ENCODE measurements around the gene NECTIN1. TPM values are rescaled to one million over a fixed set of nuclear protein-coding genes. Genes with fewer than 3 reads are reported as not detected.

Gene NECTIN1
- total RNA-seq, 2 donors from 2014 or later, result 5.2 to 5.3 TPM

- Mint-ChIP-seq H3K4me3 (no peak overlapping the region), H3K27me3 (peaks cover 41% of the 10 kb centered on the region), H3K27ac (no peak overlapping the region), H3K36me3 (ENCODE audit: low read depth) (peaks cover 6% of the 10 kb centered on the region), H3K4me1 (peaks cover 10% of the 10 kb centered on the region)
- no peaks in the 10 kb centered on the region for H3K9me3 ChIP-seq (ENCODE audit: control insufficient read depth, low read length, poor library complexity, severe bottlenecking)
- ATAC-seq, result no peak
- DNase-seq, result no peak
Observed at GRCh38 chr11:119709638-119710346, 19.2 kb downstream of the NECTIN1 start.

- DNase-seq (no peak), ATAC-seq (no peak)
- peaks cover 42% of the 10 kb centered on the region for H3K27me3 Mint-ChIP-seq
- H3K9me3 ChIP-seq (ENCODE audit: control insufficient read depth, low read length, poor library complexity, severe bottlenecking), result no peaks in the 10 kb centered on the region
- peaks cover 10% of the 10 kb centered on the region for H3K4me1 Mint-ChIP-seq
- H3K36me3 Mint-ChIP-seq (ENCODE audit: low read depth), result peaks cover 8% of the 10 kb centered on the region
- H3K4me3 Mint-ChIP-seq, result no peak overlapping the region
- H3K27ac Mint-ChIP-seq, result no peak overlapping the region
Observed at GRCh38 chr11:119709171-119709570, 19.8 kb downstream of the NECTIN1 start.

- no peak for DNase-seq
- Mint-ChIP-seq H3K4me3 (no peak overlapping the region), H3K27me3 (peaks cover 36% of the 10 kb centered on the region), H3K27ac (no peak overlapping the region), H3K4me1 (peaks cover 10% of the 10 kb centered on the region), H3K36me3 (ENCODE audit: low read depth) (peaks cover 8% of the 10 kb centered on the region)
- no peaks in the 10 kb centered on the region for H3K9me3 ChIP-seq (ENCODE audit: control insufficient read depth, low read length, poor library complexity, severe bottlenecking)
- ATAC-seq, result no peak
Observed at GRCh38 chr11:119708384-119708783, 20.6 kb downstream of the NECTIN1 start.

- peaks cover 10% of the 10 kb centered on the region for H3K4me1 Mint-ChIP-seq
- no peak overlapping the region for H3K27ac Mint-ChIP-seq
- DNase-seq, result no peak
- H3K36me3 Mint-ChIP-seq (ENCODE audit: low read depth), result peaks cover 8% of the 10 kb centered on the region
- no peak for ATAC-seq
- no peaks in the 10 kb centered on the region for H3K9me3 ChIP-seq (ENCODE audit: control insufficient read depth, low read length, poor library complexity, severe bottlenecking)
- H3K4me3 Mint-ChIP-seq, result no peak overlapping the region
- peaks cover 36% of the 10 kb centered on the region for H3K27me3 Mint-ChIP-seq
Observed at GRCh38 chr11:119706887-119707286, 22.1 kb downstream of the NECTIN1 start.

GRCh38 chr11:119706029-119706428, 23.0 kb downstream of the NECTIN1 start:
- Mint-ChIP-seq H3K27ac (no peak overlapping the region), H3K4me3 (no peak overlapping the region), H3K36me3 (ENCODE audit: low read depth) (peaks cover 8% of the 10 kb centered on the region), H3K4me1 (peaks cover 10% of the 10 kb centered on the region), H3K27me3 (peaks cover 36% of the 10 kb centered on the region)
- ATAC-seq (no peak), DNase-seq (no peak)
- no peaks in the 10 kb centered on the region for H3K9me3 ChIP-seq (ENCODE audit: control insufficient read depth, low read length, poor library complexity, severe bottlenecking)

- H3K4me3 Mint-ChIP-seq, result no peak overlapping the region
- H3K4me1 Mint-ChIP-seq, result peaks cover 8% of the 10 kb centered on the region
- peaks cover 8% of the 10 kb centered on the region for H3K36me3 Mint-ChIP-seq (ENCODE audit: low read depth)
- no peaks in the 10 kb centered on the region for H3K9me3 ChIP-seq (ENCODE audit: control insufficient read depth, low read length, poor library complexity, severe bottlenecking)
- DNase-seq (no peak), ATAC-seq (no peak)
- peak overlapping the region; percentile 8 for H3K27ac Mint-ChIP-seq
- peaks cover 36% of the 10 kb centered on the region for H3K27me3 Mint-ChIP-seq
Observed at GRCh38 chr11:119705362-119705761, 23.6 kb downstream of the NECTIN1 start.

GRCh38 chr11:119704849-119705248, 24.2 kb downstream of the NECTIN1 start:
- ATAC-seq (no peak), DNase-seq (no peak)
- Mint-ChIP-seq H3K4me1 (peaks cover 8% of the 10 kb centered on the region), H3K4me3 (no peak overlapping the region), H3K27me3 (peaks cover 33% of the 10 kb centered on the region), H3K36me3 (ENCODE audit: low read depth) (peaks cover 8% of the 10 kb centered on the region), H3K27ac (peak overlapping the region; percentile 8)
- no peaks in the 10 kb centered on the region for H3K9me3 ChIP-seq (ENCODE audit: control insufficient read depth, low read length, poor library complexity, severe bottlenecking)

GRCh38 chr11:119701591-119702549, 27.1 kb downstream of the NECTIN1 start:
- Mint-ChIP-seq H3K4me3 (no peak overlapping the region), H3K27ac (no peak overlapping the region), H3K36me3 (ENCODE audit: low read depth) (peaks cover 3% of the 10 kb centered on the region), H3K27me3 (peaks cover 12% of the 10 kb centered on the region), H3K4me1 (peaks cover 2% of the 10 kb centered on the region)
- no peaks in the 10 kb centered on the region for H3K9me3 ChIP-seq (ENCODE audit: control insufficient read depth, low read length, poor library complexity, severe bottlenecking)
- DNase-seq, result no peak
- ATAC-seq, result no peak

- H3K4me3 Mint-ChIP-seq, result no peak overlapping the region
- DNase-seq (no peak), ATAC-seq (no peak)
- no peaks in the 10 kb centered on the region for H3K9me3 ChIP-seq (ENCODE audit: control insufficient read depth, low read length, poor library complexity, severe bottlenecking)
- peaks cover 3% of the 10 kb centered on the region for H3K36me3 Mint-ChIP-seq (ENCODE audit: low read depth)
- H3K27ac Mint-ChIP-seq, result no peak overlapping the region
- H3K4me1 Mint-ChIP-seq, result peaks cover 4% of the 10 kb centered on the region
- H3K27me3 Mint-ChIP-seq, result peaks cover 7% of the 10 kb centered on the region
Observed at GRCh38 chr11:119700536-119701346, 28.3 kb downstream of the NECTIN1 start.

GRCh38 chr11:119700030-119700429, 29.0 kb downstream of the NECTIN1 start:
- no peaks in the 10 kb centered on the region for H3K9me3 ChIP-seq (ENCODE audit: control insufficient read depth, low read length, poor library complexity, severe bottlenecking)
- Mint-ChIP-seq H3K36me3 (ENCODE audit: low read depth) (peaks cover 3% of the 10 kb centered on the region), H3K4me3 (no peak overlapping the region), H3K27ac (no peak overlapping the region), H3K27me3 (peaks cover 3% of the 10 kb centered on the region), H3K4me1 (peaks cover 2% of the 10 kb centered on the region)
- ATAC-seq (no peak), DNase-seq (no peak)

GRCh38 chr11:119699227-119699626, 29.8 kb downstream of the NECTIN1 start:
- no peak overlapping the region for H3K4me3 Mint-ChIP-seq
- H3K27ac Mint-ChIP-seq, result no peak overlapping the region
- peaks cover 7% of the 10 kb centered on the region for H3K4me1 Mint-ChIP-seq
- H3K36me3 Mint-ChIP-seq (ENCODE audit: low read depth), result no peaks in the 10 kb centered on the region
- no peaks in the 10 kb centered on the region for H3K27me3 Mint-ChIP-seq
- DNase-seq, result no peak
- H3K9me3 ChIP-seq (ENCODE audit: control insufficient read depth, low read length, poor library complexity, severe bottlenecking), result no peaks in the 10 kb centered on the region
- no peak for ATAC-seq

- H3K9me3 ChIP-seq (ENCODE audit: control insufficient read depth, low read length, poor library complexity, severe bottlenecking), result no peaks in the 10 kb centered on the region
- H3K27me3 Mint-ChIP-seq, result no peaks in the 10 kb centered on the region
- peaks cover 16% of the 10 kb centered on the region for H3K4me1 Mint-ChIP-seq
- DNase-seq, result no peak
- H3K27ac Mint-ChIP-seq, result no peak overlapping the region
- H3K4me3 Mint-ChIP-seq, result no peak overlapping the region
- no peak for ATAC-seq
- no peaks in the 10 kb centered on the region for H3K36me3 Mint-ChIP-seq (ENCODE audit: low read depth)
Observed at GRCh38 chr11:119697882-119698281, 31.1 kb downstream of the NECTIN1 start.

- H3K9me3 ChIP-seq (ENCODE audit: control insufficient read depth, low read length, poor library complexity, severe bottlenecking), result no peaks in the 10 kb centered on the region
- Mint-ChIP-seq H3K27ac (no peak overlapping the region), H3K4me1 (peaks cover 16% of the 10 kb centered on the region), H3K36me3 (ENCODE audit: low read depth) (no peaks in the 10 kb centered on the region), H3K4me3 (no peak overlapping the region), H3K27me3 (no peaks in the 10 kb centered on the region)
- DNase-seq (no peak), ATAC-seq (no peak)
Observed at GRCh38 chr11:119697445-119697844, 31.6 kb downstream of the NECTIN1 start.
